Measurements from ENCODE around the gene TAOK2.
"Not testable (repeated sequence)": the region's sequence is repeated elsewhere in the genome, so short reads cannot be mapped to it uniquely, and the experiment has no call there.

Gene TAOK2

GRCh38 chr16:30009990-30010843, 36.5 kb downstream of the TAOK2 start:
- Histone ChIP-seq H3K9ac (ENCODE audit: low read length) (no peak overlapping the region), H2AFZ (ENCODE audit: low read length) (no peak overlapping the region)

GRCh38 chr16:30010844-30011713, 37.4 kb downstream of the TAOK2 start, which contains the start of gene DOC2A:
DOC2A (minus strand) TSS chr16:30011027; CDS start chr16:30010222, 805 bp downstream.
- no peaks in the 10 kb centered on the region for H3K9me3 ChIP-seq (ENCODE audit: low read length)
- H3F3A ChIP-seq (ENCODE audit: insufficient read depth, low read length): no peaks in the 10 kb centered on the region
- no peaks in the 10 kb centered on the region for H4K20me1 ChIP-seq (ENCODE audit: insufficient read depth, low read length)
- H3K9ac ChIP-seq (ENCODE audit: low read length): no peak within 1 kb of the TSS
- H3K4me3 ChIP-seq (ENCODE audit: low read depth, low read length, poor library complexity, severe bottlenecking): peak within 1 kb of the TSS; percentile 42
- TF ChIP-seq, protein P1, sequence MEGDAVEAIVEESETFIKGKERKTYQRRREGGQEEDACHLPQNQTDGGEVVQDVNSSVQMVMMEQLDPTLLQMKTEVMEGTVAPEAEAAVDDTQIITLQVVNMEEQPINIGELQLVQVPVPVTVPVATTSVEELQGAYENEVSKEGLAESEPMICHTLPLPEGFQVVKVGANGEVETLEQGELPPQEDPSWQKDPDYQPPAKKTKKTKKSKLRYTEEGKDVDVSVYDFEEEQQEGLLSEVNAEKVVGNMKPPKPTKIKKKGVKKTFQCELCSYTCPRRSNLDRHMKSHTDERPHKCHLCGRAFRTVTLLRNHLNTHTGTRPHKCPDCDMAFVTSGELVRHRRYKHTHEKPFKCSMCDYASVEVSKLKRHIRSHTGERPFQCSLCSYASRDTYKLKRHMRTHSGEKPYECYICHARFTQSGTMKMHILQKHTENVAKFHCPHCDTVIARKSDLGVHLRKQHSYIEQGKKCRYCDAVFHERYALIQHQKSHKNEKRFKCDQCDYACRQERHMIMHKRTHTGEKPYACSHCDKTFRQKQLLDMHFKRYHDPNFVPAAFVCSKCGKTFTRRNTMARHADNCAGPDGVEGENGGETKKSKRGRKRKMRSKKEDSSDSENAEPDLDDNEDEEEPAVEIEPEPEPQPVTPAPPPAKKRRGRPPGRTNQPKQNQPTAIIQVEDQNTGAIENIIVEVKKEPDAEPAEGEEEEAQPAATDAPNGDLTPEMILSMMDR (IDR thresholded peaks at IDR 0.05; ENCODE audit: low read length): no peak
- no peak for TF ChIP-seq EZH2 (IDR thresholded peaks at IDR 0.05; ENCODE audit: borderline replicate concordance, low read length)
- H3K9me2 ChIP-seq (ENCODE audit: low read depth, low read length): no peaks in the 10 kb centered on the region
- H3K4me2 ChIP-seq (ENCODE audit: low read length): peak within 1 kb of the TSS; percentile 37; the same call in 1 of the 2 replicates
- H3K27ac ChIP-seq (ENCODE audit: low read depth, low read length, poor library complexity, severe bottlenecking): no peak within 1 kb of the TSS
- H3K79me2 ChIP-seq (ENCODE audit: insufficient read depth, low read length): no peaks in the 10 kb centered on the region
- peaks cover 4% of the 10 kb centered on the region for H3K36me3 ChIP-seq (ENCODE audit: insufficient read depth, low read length)
- H3K4me1 ChIP-seq (ENCODE audit: insufficient read depth, low read length, severe bottlenecking): no peaks in the 10 kb centered on the region
- H2AFZ ChIP-seq (ENCODE audit: low read length): no peak within 1 kb of the TSS
- H3K27me3 ChIP-seq (ENCODE audit: insufficient read depth, low read length): peaks cover 4% of the 10 kb centered on the region

More at GRCh38 chr16:30009990-30010843, 36.5 kb downstream of the TAOK2 start:
- Histone ChIP-seq H3K79me2 (ENCODE audit: insufficient read depth, low read length) (no peaks in the 10 kb centered on the region), H3K27ac (ENCODE audit: low read depth, low read length, poor library complexity, severe bottlenecking) (no peak overlapping the region), H4K20me1 (ENCODE audit: insufficient read depth, low read length) (no peaks in the 10 kb centered on the region), H3K27me3 (ENCODE audit: insufficient read depth, low read length) (peaks cover 4% of the 10 kb centered on the region), H3K4me2 (ENCODE audit: low read length) (peak overlapping the region; percentile 37; the same call in 1 of the 2 replicates), H3F3A (ENCODE audit: insufficient read depth, low read length) (no peaks in the 10 kb centered on the region), H3K36me3 (ENCODE audit: insufficient read depth, low read length) (peaks cover 9% of the 10 kb centered on the region), H3K9me2 (ENCODE audit: low read depth, low read length) (no peaks in the 10 kb centered on the region), H3K4me3 (ENCODE audit: low read depth, low read length, poor library complexity, severe bottlenecking) (peak overlapping the region; percentile 42), H3K9me3 (ENCODE audit: low read length) (no peaks in the 10 kb centered on the region), H3K4me1 (ENCODE audit: insufficient read depth, low read length, severe bottlenecking) (no peaks in the 10 kb centered on the region)
- TF ChIP-seq EZH2 (IDR thresholded peaks at IDR 0.05; ENCODE audit: borderline replicate concordance, low read length): no peak
- TF ChIP-seq, protein P1 (IDR thresholded peaks at IDR 0.05; ENCODE audit: low read length): no peak

GRCh38 chr16:30011714-30012504, 38.2 kb downstream of the TAOK2 start:
- no peaks in the 10 kb centered on the region for H3K9me2 ChIP-seq (ENCODE audit: low read depth, low read length)
- no peak for TF ChIP-seq EZH2 (IDR thresholded peaks at IDR 0.05; ENCODE audit: borderline replicate concordance, low read length)
- TF ChIP-seq, protein P1 (IDR thresholded peaks at IDR 0.05; ENCODE audit: low read length): no peak
- no peaks in the 10 kb centered on the region for H3K79me2 ChIP-seq (ENCODE audit: insufficient read depth, low read length)
- no peaks in the 10 kb centered on the region for H4K20me1 ChIP-seq (ENCODE audit: insufficient read depth, low read length)
- H3K27ac ChIP-seq (ENCODE audit: low read depth, low read length, poor library complexity, severe bottlenecking): no peak overlapping the region
- H3F3A ChIP-seq (ENCODE audit: insufficient read depth, low read length): no peaks in the 10 kb centered on the region
- no peak overlapping the region for H3K9ac ChIP-seq (ENCODE audit: low read length)
- no peaks in the 10 kb centered on the region for H3K36me3 ChIP-seq (ENCODE audit: insufficient read depth, low read length)
- peaks cover 4% of the 10 kb centered on the region for H3K27me3 ChIP-seq (ENCODE audit: insufficient read depth, low read length)
- no peak overlapping the region for H2AFZ ChIP-seq (ENCODE audit: low read length)
- H3K4me1 ChIP-seq (ENCODE audit: insufficient read depth, low read length, severe bottlenecking): no peaks in the 10 kb centered on the region
- no peaks in the 10 kb centered on the region for H3K9me3 ChIP-seq (ENCODE audit: low read length)
- H3K4me3 ChIP-seq (ENCODE audit: low read depth, low read length, poor library complexity, severe bottlenecking): no peak overlapping the region
- no peak overlapping the region for H3K4me2 ChIP-seq (ENCODE audit: low read length)

DNA sequence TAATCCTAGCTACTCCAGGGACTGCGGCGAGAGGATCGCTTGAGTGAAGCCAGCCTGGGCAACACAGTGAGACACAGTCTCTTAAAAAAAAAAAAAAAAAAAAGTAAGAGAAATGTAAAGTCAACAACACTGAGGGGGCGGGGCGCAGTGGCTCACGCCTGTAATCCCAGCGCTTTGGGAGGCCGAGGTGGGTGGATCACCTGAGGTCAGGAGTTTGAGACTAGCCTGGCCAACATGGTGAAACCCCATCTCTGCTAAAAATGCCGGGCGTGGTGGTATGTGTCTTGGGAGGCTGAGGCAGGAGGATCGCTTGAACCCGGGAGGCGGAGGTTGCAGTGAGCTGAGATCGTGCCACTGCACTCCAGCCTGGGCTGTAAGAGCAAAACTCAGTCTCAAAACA, 38.9 kb downstream of the TAOK2 start:
- not testable (repeated sequence) for H4K20me1 ChIP-seq (ENCODE audit: insufficient read depth, low read length); H3K27ac ChIP-seq (ENCODE audit: low read depth, low read length, poor library complexity, severe bottlenecking); H3K4me1 ChIP-seq (ENCODE audit: insufficient read depth, low read length, severe bottlenecking); H3K9me2 ChIP-seq (ENCODE audit: low read depth, low read length); H3K36me3 ChIP-seq (ENCODE audit: insufficient read depth, low read length); H3K9me3 ChIP-seq (ENCODE audit: low read length); H3F3A ChIP-seq (ENCODE audit: insufficient read depth, low read length); H3K4me2 ChIP-seq (ENCODE audit: low read length); H3K4me3 ChIP-seq (ENCODE audit: low read depth, low read length, poor library complexity, severe bottlenecking); H2AFZ ChIP-seq (ENCODE audit: low read length); H3K9ac ChIP-seq (ENCODE audit: low read length); H3K79me2 ChIP-seq (ENCODE audit: insufficient read depth, low read length); H3K27me3 ChIP-seq (ENCODE audit: insufficient read depth, low read length)

All from OCI-LY1 (cell line).